ENCODE data around the gene GLIS1.

The GLIS1 gene

GRCh38 chr1:53477651-53478501 is 261.1 kb downstream of the GLIS1 start:
- in situ Hi-C loops (cut with MboI; ENCODE audit: low sequenced_read_pairs), result no loop called here

GRCh38 chr1:53476579-53476978 is 262.4 kb downstream of the GLIS1 start:
- in situ Hi-C loops (cut with MboI; ENCODE audit: low sequenced_read_pairs), result no loop called here

- in situ Hi-C loops (cut with MboI; ENCODE audit: low sequenced_read_pairs), result no loop called here
These were observed 263.3 kb downstream of the GLIS1 start for GRCh38 chr1:53475664-53476063.

GRCh38 chr1:53473463-53473862 is 265.5 kb downstream of the GLIS1 start:
- in situ Hi-C loops (cut with MboI; ENCODE audit: low sequenced_read_pairs), result no loop called here

- in situ Hi-C loops (cut with MboI; ENCODE audit: low sequenced_read_pairs), result no loop called here
These were observed 268.0 kb downstream of the GLIS1 start for GRCh38 chr1:53471000-53471399.

GRCh38 chr1:53470584-53470983 is 268.4 kb downstream of the GLIS1 start:
- in situ Hi-C loops (cut with MboI; ENCODE audit: low sequenced_read_pairs), result no loop called here

GRCh38 chr1:53470155-53470554 is 268.8 kb downstream of the GLIS1 start:
- in situ Hi-C loops (cut with MboI; ENCODE audit: low sequenced_read_pairs), result no loop called here

- in situ Hi-C loops (cut with MboI; ENCODE audit: low sequenced_read_pairs), result no loop called here
These were observed 269.6 kb downstream of the GLIS1 start for GRCh38 chr1:53469373-53469772.

GRCh38 chr1:53468374-53468773 is 270.6 kb downstream of the GLIS1 start:
- in situ Hi-C loops (cut with MboI; ENCODE audit: low sequenced_read_pairs), result no loop called here

- in situ Hi-C loops (cut with MboI; ENCODE audit: low sequenced_read_pairs), result no loop called here
These were observed 271.6 kb downstream of the GLIS1 start for GRCh38 chr1:53467391-53467790.

GRCh38 chr1:53465023-53465957 is 273.7 kb downstream of the GLIS1 start:
- in situ Hi-C loops (cut with MboI; ENCODE audit: low sequenced_read_pairs), result no loop called here

- in situ Hi-C loops (cut with MboI; ENCODE audit: low sequenced_read_pairs), result no loop called here
These were observed 274.7 kb downstream of the GLIS1 start for GRCh38 chr1:53463961-53464899.

- in situ Hi-C loops (cut with MboI; ENCODE audit: low sequenced_read_pairs), result no loop called here
These were observed 276.0 kb downstream of the GLIS1 start for GRCh38 chr1:53462769-53463501.

- in situ Hi-C loops (cut with MboI; ENCODE audit: low sequenced_read_pairs), result no loop called here
These were observed 276.8 kb downstream of the GLIS1 start for GRCh38 chr1:53462193-53462592.

GRCh38 chr1:53461323-53462044 is 277.5 kb downstream of the GLIS1 start:
- in situ Hi-C loops (cut with MboI; ENCODE audit: low sequenced_read_pairs), result no loop called here

GRCh38 chr1:53460666-53461322 is 278.2 kb downstream of the GLIS1 start:
- in situ Hi-C loops (cut with MboI; ENCODE audit: low sequenced_read_pairs), result no loop called here

- in situ Hi-C loops (cut with MboI; ENCODE audit: low sequenced_read_pairs), result no loop called here
These were observed 278.7 kb downstream of the GLIS1 start for GRCh38 chr1:53460211-53460634.

GRCh38 chr1:53459321-53460175 is 279.4 kb downstream of the GLIS1 start, which contains the start of gene DMRTB1:
TSS of gene DMRTB1 (plus strand) at chr1:53459399. CDS start at chr1:53459454, 55 bp downstream.
- in situ Hi-C loops (cut with MboI; ENCODE audit: low sequenced_read_pairs), result no loop called here

All from HL-60/S4 treated with phorbol 12-myristate 13-acetate at 8.2 ng/mL for 4 days and 3 days (cell line).